ENCODE results near the gene GNAZ.

GRCh38 chr22:23132376-23133091, 62.2 kb downstream of the GNAZ start:
- no peak for TF ChIP-seq EP300 (IDR thresholded peaks at IDR 0.05)
- TF ChIP-seq CTCF (IDR thresholded peaks at IDR 0.05): no peak
- no peak for TF ChIP-seq POLR2A (IDR thresholded peaks at IDR 0.05)
